Measurements from ENCODE around the gene MGAT1.

DNA sequence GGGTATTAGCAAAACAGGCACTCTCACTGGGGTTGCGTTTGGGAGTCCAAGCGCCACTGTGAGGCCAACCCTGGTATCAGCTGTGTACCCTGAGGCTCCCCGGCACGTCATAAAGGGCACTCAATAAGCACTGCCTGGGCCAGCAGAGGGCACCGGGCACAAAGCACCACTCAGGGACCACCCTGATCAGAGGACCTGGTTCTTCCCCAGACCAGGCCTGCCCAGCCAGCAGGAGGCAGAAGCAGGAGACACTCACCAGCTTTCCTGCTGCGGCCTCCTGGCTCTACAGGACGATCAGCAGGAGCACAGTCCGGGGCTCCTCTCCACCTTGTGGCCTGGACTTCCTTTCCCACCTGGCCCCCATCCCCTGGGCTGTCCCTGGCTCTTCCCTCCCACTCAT lies 12.6 kb downstream of the MGAT1 start:
- no peak for TF ChIP-seq TAF1 (IDR thresholded peaks at IDR 0.05; ENCODE audit: borderline replicate concordance, low read depth, low read length)
- no peak for TF ChIP-seq POLR2A (IDR thresholded peaks at IDR 0.05; ENCODE audit: low read depth, low read length)

Data from GM12892 (cell line).